ENCODE results near the gene ZFYVE28.

The ZFYVE28 gene

GRCh38 chr4:2362266-2363055, 56.0 kb downstream of the ZFYVE28 start:
- H3K4me1 ChIP-seq = peaks cover 0 to 22% (median 11%) of the 10 kb centered on the region in 4 donors
- H3K36me3 ChIP-seq = no peaks in the 10 kb centered on the region
- intact Hi-C loops (cut with DNase I; ENCODE audit: low total_unique reads) = no loop called here
- H3K27me3 ChIP-seq = no peaks in the 10 kb centered on the region
- H3K27ac ChIP-seq = no peak overlapping the region
- no peak for DNase-seq
- no peaks in the 10 kb centered on the region for H3K9me3 ChIP-seq
- H3K4me3 ChIP-seq = no peak overlapping the region
- TF ChIP-seq, protein P1, sequence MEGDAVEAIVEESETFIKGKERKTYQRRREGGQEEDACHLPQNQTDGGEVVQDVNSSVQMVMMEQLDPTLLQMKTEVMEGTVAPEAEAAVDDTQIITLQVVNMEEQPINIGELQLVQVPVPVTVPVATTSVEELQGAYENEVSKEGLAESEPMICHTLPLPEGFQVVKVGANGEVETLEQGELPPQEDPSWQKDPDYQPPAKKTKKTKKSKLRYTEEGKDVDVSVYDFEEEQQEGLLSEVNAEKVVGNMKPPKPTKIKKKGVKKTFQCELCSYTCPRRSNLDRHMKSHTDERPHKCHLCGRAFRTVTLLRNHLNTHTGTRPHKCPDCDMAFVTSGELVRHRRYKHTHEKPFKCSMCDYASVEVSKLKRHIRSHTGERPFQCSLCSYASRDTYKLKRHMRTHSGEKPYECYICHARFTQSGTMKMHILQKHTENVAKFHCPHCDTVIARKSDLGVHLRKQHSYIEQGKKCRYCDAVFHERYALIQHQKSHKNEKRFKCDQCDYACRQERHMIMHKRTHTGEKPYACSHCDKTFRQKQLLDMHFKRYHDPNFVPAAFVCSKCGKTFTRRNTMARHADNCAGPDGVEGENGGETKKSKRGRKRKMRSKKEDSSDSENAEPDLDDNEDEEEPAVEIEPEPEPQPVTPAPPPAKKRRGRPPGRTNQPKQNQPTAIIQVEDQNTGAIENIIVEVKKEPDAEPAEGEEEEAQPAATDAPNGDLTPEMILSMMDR (IDR thresholded peaks at IDR 0.05) = no peak

- H3K9me3 ChIP-seq = no peaks in the 10 kb centered on the region
- intact Hi-C loops (cut with DNase I; ENCODE audit: low total_unique reads) = no loop called here
- no peak for DNase-seq
Observed at GRCh38 chr4:2361366-2362265, 56.8 kb downstream of the ZFYVE28 start.

GRCh38 chr4:2360396-2360730, 58.1 kb downstream of the ZFYVE28 start:
- Histone ChIP-seq H3K4me1 (peaks cover 0 to 20% (median 11%) of the 10 kb centered on the region in 4 donors), H3K9me3 (no peaks in the 10 kb centered on the region), H3K27ac (no peak overlapping the region), H3K27me3 (no peaks in the 10 kb centered on the region), H3K4me3 (no peak overlapping the region), H3K36me3 (no peaks in the 10 kb centered on the region)
- TF ChIP-seq, protein P1 (IDR thresholded peaks at IDR 0.05) = no peak
- no peak for DNase-seq
- intact Hi-C loops (cut with DNase I; ENCODE audit: low total_unique reads) = no loop called here

More at GRCh38 chr4:2361366-2362265, 56.8 kb downstream of the ZFYVE28 start:
- TF ChIP-seq, protein P1 (IDR thresholded peaks at IDR 0.05) = no peak
- no peaks in the 10 kb centered on the region for H3K36me3 ChIP-seq
- H3K4me1 ChIP-seq = peaks cover 0 to 22% (median 11%) of the 10 kb centered on the region in 4 donors
- H3K27ac ChIP-seq = no peak overlapping the region
- H3K27me3 ChIP-seq = no peaks in the 10 kb centered on the region
- H3K4me3 ChIP-seq = no peak overlapping the region

DNA sequence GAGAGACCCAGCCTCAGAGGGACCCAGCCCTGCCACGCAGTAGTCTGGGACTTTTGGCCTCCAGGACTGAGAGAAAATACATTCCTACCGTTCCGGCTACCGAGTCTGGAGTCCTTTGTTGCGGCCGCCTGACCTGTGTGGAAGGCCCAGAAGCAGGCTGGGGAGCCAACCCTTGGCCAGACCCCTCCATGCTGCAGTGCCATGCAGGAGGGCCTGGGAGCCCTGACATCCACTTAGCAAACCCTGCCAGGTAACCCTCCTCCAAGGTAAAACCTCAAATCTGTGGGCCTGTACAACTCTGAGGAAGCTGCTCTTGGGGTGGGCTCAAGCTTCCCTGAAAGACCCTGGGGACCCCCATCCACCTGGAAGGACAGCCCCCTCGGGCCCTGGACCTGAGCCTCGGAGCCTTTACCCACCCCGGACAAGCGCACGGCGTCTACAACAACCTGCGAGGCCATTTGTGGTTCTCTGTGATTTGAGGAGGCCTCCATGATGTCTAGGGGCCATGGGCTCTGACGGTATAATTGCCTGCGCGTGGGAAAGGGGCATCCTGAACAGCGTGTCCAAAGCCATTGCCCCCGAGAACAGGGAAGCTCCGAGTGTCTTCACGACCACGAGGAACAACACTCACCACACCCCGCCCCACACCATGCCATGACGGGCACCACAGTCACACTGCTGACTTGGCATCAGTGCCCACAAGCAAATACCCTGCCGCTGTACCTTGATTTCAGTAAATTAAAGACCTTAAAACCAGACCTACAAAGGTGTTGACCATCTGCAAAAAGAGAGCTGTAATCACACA, 58.7 kb downstream of the ZFYVE28 start:
- DNase-seq = no peak
- no peaks in the 10 kb centered on the region for H3K9me3 ChIP-seq
- TF ChIP-seq, protein P1 (IDR thresholded peaks at IDR 0.05) = no peak
- no peak overlapping the region for H3K4me3 ChIP-seq
- no peaks in the 10 kb centered on the region for H3K27me3 ChIP-seq
- intact Hi-C loops (cut with DNase I; ENCODE audit: low total_unique reads) = no loop called here
- H3K27ac ChIP-seq = no peak overlapping the region
- no peaks in the 10 kb centered on the region for H3K36me3 ChIP-seq
- peaks cover 0 to 15% (median 8%) of the 10 kb centered on the region in 4 donors for H3K4me1 ChIP-seq

Data from tibial artery (tissue), 4 donors.